Heart right ventricle (tissue), 16 donors: ENCODE results near the gene IMMP2L. TPM values are rescaled to one million over a fixed set of nuclear protein-coding genes. Genes with fewer than 3 reads are reported as not detected.

Experiments used
- ATAC-seq, 8 donors: fragments of 200-7000 bp; cut with Tn5 transposase; one replicate each; pipeline ENCODE4 v1.9.1; 2020; ENCODE audit warnings: mild to moderate bottlenecking in 8 of 8, moderate library complexity in 8 of 8, moderate number of reproducible peaks in 1 of 8
- DNase-seq, 2 donors: peaks; one replicate each; pipeline ENCODE4 v3.0.0-alpha.2; 2020
- H3K27ac ChIP-seq, 10 donors: fragments of 200-600 bp; sonication (generic) in 2 of 10; one replicate each; pipeline versions ENCODE4 v1.5.0 to v1.8.0; 2020 to 2022; ENCODE audit warnings: mild to moderate bottlenecking in 3 of 10
- H3K27me3 ChIP-seq, 7 donors: fragments of 200-600 bp; one replicate each; pipeline ENCODE4 v1.8.0; 2021 to 2022; ENCODE audit warnings: mild to moderate bottlenecking in 2 of 7
- H3K36me3 ChIP-seq, 9 donors: fragments of 200-600 bp; sonication (generic) in 1 of 9; one replicate each; pipeline versions ENCODE4 v1.5.0 to v1.8.0; 2020 to 2022; ENCODE audit warnings: mild to moderate bottlenecking in 2 of 9
- H3K4me1 ChIP-seq, 9 donors: fragments of 200-600 bp; sonication (generic) in 1 of 9; one replicate each; pipeline versions ENCODE4 v1.5.0 to v1.8.0; 2020 to 2022; ENCODE audit warnings: mild to moderate bottlenecking in 4 of 9
- H3K4me3 ChIP-seq, 10 donors: fragments of 200-600 bp; sonication (generic) in 2 of 10; one replicate each; pipeline versions ENCODE4 v1.5.0 to v1.8.0; 2020 to 2022; ENCODE audit warnings: mild to moderate bottlenecking in 7 of 10, moderate library complexity in 2 of 10
- H3K9me3 ChIP-seq, 11 donors: fragments of 200-600 bp in 10 of 11; sonication (generic) in 2 of 11; one replicate each; pipeline versions ENCODE4 v1.5.0 to v1.8.0; 2013 to 2022; ENCODE audit warnings: mild to moderate bottlenecking in 2 of 11, control low read depth in 1 of 11, moderate library complexity in 1 of 11
- CTCF ChIP-seq, 9 donors: fragments of 200-600 bp; sonication (generic) in 2 of 9; IDR thresholded peaks; one replicate each; pipeline versions ENCODE4 v1.5.0 to v1.8.0; 2021 to 2022; ENCODE audit warnings: antibody characterized with exemption in 9 of 9, mild to moderate bottlenecking in 5 of 9, moderate library complexity in 1 of 9
- WGBS, 2 donors: extraction: QIAGEN DNeasy Blood & Tissue Kit; methylation state at CpG; one replicate each; pipeline ENCODE4 v1.1.7; 2013; ENCODE audit warnings: inconsistent platforms in 1 of 2; 5-methylcytosine and 5-hydroxymethylcytosine counted together
- intact Hi-C, 10 donors: fragments of 100-400 bp; cut with DNase I; formaldehyde crosslinking; loops; one replicate each; pipeline versions ENCODE4 v1.11.1 to v1.14.2; 2022
- polyA plus RNA-seq, 2 donors: library from polyadenylated mRNA; stranded (reverse); fragments of 200-250 nt; gene quantifications; one replicate each; pipeline ENCODE4 v1.2.3, GENCODE V29; 2013
- total RNA-seq, 10 donors: library from RNA; stranded (reverse); fragmentation: NEBNext Ultra II Directional in 3 of 10; extraction: Animal tissue kit (Norgen Biotek cat#: 25700) in 3 of 10; gene quantifications; one replicate each; pipeline versions ENCODE4 v1.2.1 to v1.2.4, GENCODE V29; 2021 to 2023
- donor health status: Arrhythmogenic right ventricular cardiomyopathy.
- donor health status: ischemic (EF 13 %, LVEDD 7.1; RV severe dilation, severe dysfunction).
- donor health status: healthy with polysubstance abuse.
- donor health status: DM: no; HTN: yes; CAD: no.
- donor health status: DM: no; HTN: no; CAD: no.
- donor health status: ischemic (EF 25% LVEDD 6.9; RV normal size, moderate dysfunction).
- donor health status: ischemic (EF 25% LVEDD 5.7; RV mildly dilated, moderate dysfunction).
- donor health status: healthy.
- donor health status: DM: yes; HTN: yes; CAD: no.
- donor health status: Ischemic cardiomyopathy.
- donor health status: ischemic (EF 35%, LVEDD 5.7; RV mildly dilated, moderate dysfunction).
- donor health status: nonischemic (EF 11% LVEDD 7.7; RV severe dilation, severe dysfunction).
- donor health status: DM: yes; HTN: yes; CAD: no.
- donor health status: PGD.
- donor health status: ischemic (EF 29% LVEDD 5.4; RV normal size, mild dysfunction).
- donor health status: nonischemic (EF 23%, LVEDD 6.1; RV moderate dilation, normal function).

IMMP2L gene
- total and polyA plus RNA-seq, 12 donors = 4.3 to 20.8 (median 17.3) TPM

DNA sequence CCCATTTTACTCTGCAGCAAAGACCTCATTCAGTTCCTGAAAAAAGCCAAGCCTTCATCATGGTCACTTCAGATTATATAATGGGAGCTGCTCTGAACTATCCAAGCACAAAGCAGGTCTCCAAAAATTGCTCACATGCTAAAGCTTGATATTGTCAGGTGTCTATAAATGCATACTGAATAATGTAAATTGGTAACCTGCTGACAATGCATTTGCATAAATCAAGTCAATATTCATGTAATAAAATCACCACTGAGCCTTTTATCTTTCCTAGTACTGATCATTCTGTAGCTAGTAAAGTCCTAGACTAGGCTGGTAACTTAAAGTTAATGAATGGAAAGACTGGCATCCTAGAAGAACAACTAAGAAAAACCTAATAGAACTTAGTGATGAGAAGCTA lies 188.3 kb downstream of the IMMP2L start:
- intact Hi-C loops = loop anchor here in 1 of 10 donors (10.0 kb wide), 1 partner anchor 1051 kb away; no protein-coding TSS in a partner anchor
- H3K27me3 ChIP-seq = no peaks in the 10 kb centered on the region
- H3K4me3 ChIP-seq = no peak overlapping the region
- TF ChIP-seq CTCF (IDR thresholded peaks at IDR 0.05) = no peak
- H3K4me1 ChIP-seq = no peaks in the 10 kb centered on the region
- no peaks in the 10 kb centered on the region for H3K36me3 ChIP-seq
- no peak overlapping the region for H3K27ac ChIP-seq
- ATAC-seq (no peak), DNase-seq (no peak)
- H3K9me3 ChIP-seq = no peaks in the 10 kb centered on the region

DNA sequence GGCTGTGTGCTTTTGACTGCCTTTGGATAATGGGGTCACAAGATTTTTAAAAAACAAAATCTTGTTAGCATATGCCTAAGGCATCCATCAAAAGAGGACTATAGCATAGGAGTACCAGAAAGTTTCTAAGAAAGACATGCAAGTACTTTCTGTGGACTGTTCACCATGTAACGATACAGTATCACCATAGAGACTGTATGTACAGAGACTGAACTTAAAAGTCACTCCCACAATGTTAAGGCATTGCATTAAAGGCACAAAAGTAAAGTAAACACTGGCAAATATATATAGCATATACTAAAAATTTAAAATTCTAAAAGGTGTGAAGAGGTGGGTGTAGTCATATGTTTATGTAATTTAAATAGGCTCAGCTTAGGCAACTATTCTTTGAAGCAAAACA lies 190.9 kb downstream of the IMMP2L start:
- Histone ChIP-seq H3K4me1 (no peaks in the 10 kb centered on the region), H3K27me3 (no peaks in the 10 kb centered on the region), H3K36me3 (no peaks in the 10 kb centered on the region), H3K9me3 (no peaks in the 10 kb centered on the region), H3K4me3 (no peak overlapping the region), H3K27ac (no peak overlapping the region)
- DNase-seq (no peak), ATAC-seq (no peak)
- WGBS, 2 donors = 95 to 98% methylated on average over 1 of the region's 1 CpG
- no peak for TF ChIP-seq CTCF (IDR thresholded peaks at IDR 0.05)
- intact Hi-C loops = loop anchor here in 1 of 10 donors (10.0 kb wide), 1 partner anchor 1053 kb away; no protein-coding TSS in a partner anchor

- 100% methylated on average over 1 of the region's 1 CpG for WGBS, 2 donors
- intact Hi-C loops = loop anchor here in 1 of 10 donors (10.0 kb wide), 1 partner anchor 1055 kb away; no protein-coding TSS in a partner anchor
- no peak for DNase-seq
Observed at GRCh38 chr7:111370002-111370401, 192.3 kb downstream of the IMMP2L start.

DNA sequence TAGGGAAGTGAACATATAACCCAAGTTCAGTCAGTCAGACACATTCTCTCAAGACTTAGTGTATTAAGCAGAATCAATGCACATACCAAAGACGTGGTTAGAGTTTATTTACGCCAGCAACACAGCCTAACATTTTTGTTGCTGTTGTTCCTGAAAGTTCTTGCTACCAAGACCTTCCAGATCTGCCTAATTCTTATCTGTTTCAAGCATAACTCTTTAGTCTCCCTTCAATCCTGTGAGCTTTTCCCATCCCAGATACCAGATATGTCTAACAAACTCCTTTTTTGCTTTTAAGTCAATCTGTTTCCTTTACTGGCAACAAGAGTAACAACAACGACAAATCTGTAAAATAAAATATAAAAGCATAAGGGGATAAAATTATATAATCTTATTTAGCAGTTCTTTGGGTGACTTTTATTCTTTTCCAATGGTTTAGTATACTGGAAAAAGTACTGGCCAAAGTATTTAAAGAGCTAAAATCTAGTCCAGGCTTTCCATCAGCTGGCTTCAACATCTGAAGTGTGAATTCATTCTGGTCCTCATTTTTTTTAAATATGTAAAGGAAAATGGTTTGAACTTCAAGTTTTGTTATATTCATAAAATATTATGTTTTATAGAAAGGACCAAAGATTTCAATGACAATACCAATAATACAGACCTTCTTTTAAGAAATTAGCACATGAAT lies 193.8 kb downstream of the IMMP2L start:
- Histone ChIP-seq H3K4me3 (no peak overlapping the region), H3K27ac (no peak overlapping the region), H3K27me3 (no peaks in the 10 kb centered on the region), H3K4me1 (peaks cover 0 to under 1% (median 0%) of the 10 kb centered on the region in 9 donors), H3K9me3 (no peaks in the 10 kb centered on the region), H3K36me3 (no peaks in the 10 kb centered on the region)
- WGBS, 2 donors = 91 to 94% methylated on average over 3 of the region's 3 CpGs
- TF ChIP-seq CTCF (IDR thresholded peaks at IDR 0.05) = no peak
- no peak for DNase-seq
- intact Hi-C loops = no loop called here
- ATAC-seq = no peak

More at GRCh38 chr7:111370002-111370401, 192.3 kb downstream of the IMMP2L start:
- TF ChIP-seq CTCF (IDR thresholded peaks at IDR 0.05) = no peak
- H3K4me1 ChIP-seq = no peaks in the 10 kb centered on the region
- H3K9me3 ChIP-seq = no peaks in the 10 kb centered on the region
- no peaks in the 10 kb centered on the region for H3K27me3 ChIP-seq
- no peak for ATAC-seq
- no peaks in the 10 kb centered on the region for H3K36me3 ChIP-seq
- H3K4me3 ChIP-seq = no peak overlapping the region
- no peak overlapping the region for H3K27ac ChIP-seq
